ENCODE data around the gene RALGPS1. TPM values are rescaled to one million over a fixed set of nuclear protein-coding genes. Genes with fewer than 3 reads are reported as not detected.

RALGPS1 gene
- total and polyA plus RNA-seq, 2 of the 8 experiments (the other 6 are each of a cell fraction or from before 2014, with no cell fraction given): 20.0 to 23.5 TPM

- TF ChIP-seq, protein P1, sequence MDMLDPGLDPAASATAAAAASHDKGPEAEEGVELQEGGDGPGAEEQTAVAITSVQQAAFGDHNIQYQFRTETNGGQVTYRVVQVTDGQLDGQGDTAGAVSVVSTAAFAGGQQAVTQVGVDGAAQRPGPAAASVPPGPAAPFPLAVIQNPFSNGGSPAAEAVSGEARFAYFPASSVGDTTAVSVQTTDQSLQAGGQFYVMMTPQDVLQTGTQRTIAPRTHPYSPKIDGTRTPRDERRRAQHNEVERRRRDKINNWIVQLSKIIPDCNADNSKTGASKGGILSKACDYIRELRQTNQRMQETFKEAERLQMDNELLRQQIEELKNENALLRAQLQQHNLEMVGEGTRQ (IDR thresholded peaks at IDR 0.05; ENCODE audit: low read length): no peak
- TF ChIP-seq HDAC6 (IDR thresholded peaks at IDR 0.05; ENCODE audit: low read depth, low read length) (no peak), SUZ12 (IDR thresholded peaks at IDR 0.05; ENCODE audit: low read length) (no peak), KDM1A (IDR thresholded peaks at IDR 0.05; ENCODE audit: borderline replicate concordance, low read length) (no peak), TEAD4 (IDR thresholded peaks at IDR 0.05; ENCODE audit: low read depth, low read length) (no peak), SP1 (IDR thresholded peaks at IDR 0.05; ENCODE audit: low read depth, low read length) (no peak), TBP (IDR thresholded peaks at IDR 0.05; ENCODE audit: low read depth, low read length) (no peak)
These were observed 202.4 kb downstream of the RALGPS1 start (continued) for GRCh38 chr9:127116957-127117356.

All from H1 (cell line).